Limb (tissue), 2 donors: Measurements from ENCODE around the gene PLEKHS1.
"Not testable (repeated sequence)": the region's sequence is repeated elsewhere in the genome, so short reads cannot be mapped to it uniquely, and the experiment has no call there.

Experiments
- DNase-seq, 2 donors: peaks; one replicate each; pipeline ENCODE4 v3.0.0-alpha.2; 2016; ENCODE audit errors: extremely low spot score in 2 of 2

PLEKHS1 gene

GRCh38 chr10:113788604-113789083, 37.2 kb downstream of the PLEKHS1 start:
- peak in 1 of 2 donors; percentile 35 for DNase-seq

GRCh38 chr10:113791691-113792090, 40.2 kb downstream of the PLEKHS1 start:
- DNase-seq: no peak

GRCh38 chr10:113801569-113801968, 50.1 kb downstream of the PLEKHS1 start:
- DNase-seq: peak in 1 of 2 donors; percentile 40

DNA sequence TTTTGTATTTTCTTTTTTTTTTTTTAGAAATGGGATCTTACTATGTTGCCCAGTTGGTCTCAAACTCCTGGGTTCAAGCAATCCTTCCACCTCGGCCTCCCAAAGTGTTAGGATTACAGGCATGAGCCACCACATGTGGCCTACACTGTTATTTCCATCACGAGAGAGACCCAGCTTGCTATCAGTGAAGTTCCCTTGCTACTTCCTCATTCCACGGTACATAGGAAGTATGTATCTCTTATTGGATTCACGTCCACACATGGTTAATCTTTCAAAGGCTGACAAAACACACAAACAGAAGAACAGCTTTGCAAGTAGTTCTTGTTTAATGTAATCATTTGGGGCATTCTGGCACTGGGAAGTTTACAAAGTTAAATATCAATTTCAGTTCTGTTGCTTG, 51.5 kb downstream of the PLEKHS1 start:
- no peak for DNase-seq

DNA sequence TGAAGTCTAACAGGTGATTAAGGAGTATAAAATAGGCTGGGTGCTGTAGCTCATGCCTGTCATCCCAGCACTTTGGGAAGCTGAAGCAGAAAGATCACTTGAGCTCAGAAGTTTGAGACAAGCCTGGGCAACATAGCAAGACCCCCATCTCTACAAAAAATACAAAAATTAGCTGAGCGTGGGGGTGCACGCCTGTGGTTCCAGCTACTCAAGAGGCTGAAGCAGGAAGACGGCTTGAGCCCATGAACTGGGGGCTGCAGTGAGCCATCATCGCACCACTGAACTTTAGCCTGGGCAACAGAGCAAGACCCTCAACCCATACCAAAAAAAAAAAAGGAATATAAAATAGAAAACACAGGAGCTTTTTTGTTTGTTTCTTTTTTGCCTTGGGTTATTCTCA, 55.0 kb downstream of the PLEKHS1 start:
- no peak for DNase-seq

DNA sequence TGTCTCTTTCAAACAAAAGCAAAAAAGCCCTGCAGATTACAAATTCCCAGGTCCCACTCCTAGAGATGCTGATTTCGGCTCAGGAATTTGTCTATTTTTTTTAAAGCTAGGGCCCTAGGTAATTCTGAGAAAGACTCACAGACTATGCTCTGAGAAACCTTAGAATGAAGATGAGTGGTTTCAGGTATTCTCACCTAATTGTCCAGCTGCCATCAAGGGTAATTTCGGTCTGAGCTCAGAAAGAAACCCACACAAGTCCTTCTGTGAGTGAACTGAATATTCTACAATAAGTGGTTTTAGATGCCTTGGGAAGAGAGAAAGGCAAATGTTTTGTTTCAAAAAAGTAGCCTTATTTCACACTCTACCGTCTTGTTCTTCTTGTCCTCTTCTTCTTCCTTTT, 56.7 kb downstream of the PLEKHS1 start:
- no peak for DNase-seq

- not testable (repeated sequence) for DNase-seq
These were observed 63.2 kb downstream of the PLEKHS1 start for GRCh38 chr10:113814700-113815099.

DNA sequence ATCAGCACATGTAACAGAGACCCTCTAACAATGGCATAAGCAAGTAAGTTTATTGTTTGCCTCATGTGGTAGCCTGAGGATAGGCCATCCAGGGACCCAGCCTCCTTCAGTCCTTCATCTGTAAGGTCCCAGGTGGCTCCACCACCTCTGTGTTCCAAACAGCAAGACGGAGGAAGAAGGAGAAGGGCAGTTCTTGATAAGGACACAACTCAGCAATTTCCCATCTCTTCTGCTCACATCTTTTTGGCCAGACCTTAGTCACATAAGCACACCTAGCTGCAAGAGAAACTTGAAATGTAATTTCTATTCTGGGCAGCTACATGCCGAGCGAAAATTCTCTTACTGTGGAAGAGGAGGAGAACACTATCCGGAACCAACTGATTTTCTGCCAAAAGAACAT, 68.5 kb downstream of the PLEKHS1 start:
- no peak for DNase-seq

GRCh38 chr10:113820507-113820906, 69.0 kb downstream of the PLEKHS1 start:
- DNase-seq: no peak

GRCh38 chr10:113821306-113821705, 69.8 kb downstream of the PLEKHS1 start:
- not testable (repeated sequence) for DNase-seq

DNA sequence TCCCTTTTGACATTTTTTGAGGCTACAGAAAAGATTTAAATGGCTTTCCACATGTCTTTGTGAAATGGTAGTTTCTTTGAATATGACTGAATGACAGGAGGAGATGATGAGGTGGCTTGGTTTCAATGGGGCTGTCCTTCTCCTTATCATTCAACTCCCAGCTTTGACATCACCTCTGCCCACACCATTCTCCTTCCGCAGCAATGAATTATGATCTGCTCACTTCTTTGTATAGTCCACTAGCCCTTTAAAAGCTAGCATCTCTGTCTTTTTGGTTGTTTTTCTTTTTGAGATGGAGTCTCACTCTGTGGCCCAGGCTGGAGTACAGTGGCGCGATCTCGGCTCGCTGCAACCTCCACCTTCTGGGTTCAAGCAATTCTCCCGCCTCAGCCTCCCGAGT, 70.7 kb downstream of the PLEKHS1 start:
- no peak for DNase-seq

GRCh38 chr10:113823389-113823788, 71.9 kb downstream of the PLEKHS1 start:
- DNase-seq: no peak

DNA sequence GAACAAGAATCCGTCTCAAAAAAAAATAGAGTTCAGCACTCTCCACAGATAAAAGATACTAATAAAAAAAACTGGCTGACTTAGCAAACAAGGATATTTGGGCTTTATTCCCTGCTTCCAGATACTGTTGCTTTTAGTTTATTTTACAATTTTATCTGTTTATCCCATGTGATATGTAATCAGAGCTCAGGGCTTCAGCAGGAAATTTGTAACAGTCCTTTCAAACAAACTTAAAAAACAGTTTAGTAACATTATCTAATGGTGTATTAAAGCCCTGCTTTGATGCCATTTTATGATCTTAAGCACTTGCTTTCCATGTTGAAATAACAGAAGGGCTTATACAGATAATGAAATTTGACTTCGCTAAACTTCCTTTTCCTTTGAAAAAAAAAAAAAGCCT, 74.3 kb downstream of the PLEKHS1 start:
- no peak for DNase-seq

- not testable (repeated sequence) for DNase-seq
These were observed 77.1 kb downstream of the PLEKHS1 start for GRCh38 chr10:113828567-113828966.
